Measurements from ENCODE around the gene KLHL36.

The KLHL36 gene

GRCh38 chr16:84677849-84678248 is 29.5 kb downstream of the KLHL36 start:
- TF ChIP-seq ZNF8 (CRISPR knock-in tag; IDR thresholded peaks at IDR 0.05) (no peak), BACH2 (CRISPR knock-in tag; IDR thresholded peaks at IDR 0.05; ENCODE audit: borderline replicate concordance) (no peak), TSHZ2 (CRISPR knock-in tag; IDR thresholded peaks at IDR 0.05) (no peak), CSDC2 (CRISPR knock-in tag; IDR thresholded peaks at IDR 0.05) (no peak), ZC3H10 (CRISPR knock-in tag; IDR thresholded peaks at IDR 0.05) (no peak), ARNTL (CRISPR knock-in tag; IDR thresholded peaks at IDR 0.05; ENCODE audit: borderline replicate concordance, low read depth) (no peak), ZFP30 (CRISPR knock-in tag; IDR thresholded peaks at IDR 0.05) (no peak), ZFP3 (CRISPR knock-in tag; IDR thresholded peaks at IDR 0.05) (no peak), OSR1 (CRISPR knock-in tag; IDR thresholded peaks at IDR 0.05) (no peak), PPARA (CRISPR knock-in tag; IDR thresholded peaks at IDR 0.05; ENCODE audit: borderline replicate concordance) (no peak), GLIS3 (CRISPR knock-in tag; IDR thresholded peaks at IDR 0.05) (no peak), TCF4 (CRISPR knock-in tag; IDR thresholded peaks at IDR 0.05; ENCODE audit: borderline replicate concordance) (no peak), ESRRG (CRISPR knock-in tag; IDR thresholded peaks at IDR 0.05) (no peak), TOX (CRISPR knock-in tag; IDR thresholded peaks at IDR 0.05; ENCODE audit: borderline replicate concordance) (no peak), PATZ1 (CRISPR knock-in tag; IDR thresholded peaks at IDR 0.05; ENCODE audit: borderline replicate concordance) (no peak)
- TF ChIP-seq, protein P1, sequence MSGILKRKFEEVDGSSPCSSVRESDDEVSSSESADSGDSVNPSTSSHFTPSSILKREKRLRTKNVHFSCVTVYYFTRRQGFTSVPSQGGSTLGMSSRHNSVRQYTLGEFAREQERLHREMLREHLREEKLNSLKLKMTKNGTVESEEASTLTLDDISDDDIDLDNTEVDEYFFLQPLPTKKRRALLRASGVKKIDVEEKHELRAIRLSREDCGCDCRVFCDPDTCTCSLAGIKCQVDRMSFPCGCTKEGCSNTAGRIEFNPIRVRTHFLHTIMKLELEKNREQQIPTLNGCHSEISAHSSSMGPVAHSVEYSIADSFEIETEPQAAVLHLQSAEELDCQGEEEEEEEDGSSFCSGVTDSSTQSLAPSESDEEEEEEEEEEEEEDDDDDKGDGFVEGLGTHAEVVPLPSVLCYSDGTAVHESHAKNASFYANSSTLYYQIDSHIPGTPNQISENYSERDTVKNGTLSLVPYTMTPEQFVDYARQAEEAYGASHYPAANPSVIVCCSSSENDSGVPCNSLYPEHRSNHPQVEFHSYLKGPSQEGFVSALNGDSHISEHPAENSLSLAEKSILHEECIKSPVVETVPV (CRISPR knock-in tag; IDR thresholded peaks at IDR 0.05), result no peak
- TF ChIP-seq, protein P2, sequence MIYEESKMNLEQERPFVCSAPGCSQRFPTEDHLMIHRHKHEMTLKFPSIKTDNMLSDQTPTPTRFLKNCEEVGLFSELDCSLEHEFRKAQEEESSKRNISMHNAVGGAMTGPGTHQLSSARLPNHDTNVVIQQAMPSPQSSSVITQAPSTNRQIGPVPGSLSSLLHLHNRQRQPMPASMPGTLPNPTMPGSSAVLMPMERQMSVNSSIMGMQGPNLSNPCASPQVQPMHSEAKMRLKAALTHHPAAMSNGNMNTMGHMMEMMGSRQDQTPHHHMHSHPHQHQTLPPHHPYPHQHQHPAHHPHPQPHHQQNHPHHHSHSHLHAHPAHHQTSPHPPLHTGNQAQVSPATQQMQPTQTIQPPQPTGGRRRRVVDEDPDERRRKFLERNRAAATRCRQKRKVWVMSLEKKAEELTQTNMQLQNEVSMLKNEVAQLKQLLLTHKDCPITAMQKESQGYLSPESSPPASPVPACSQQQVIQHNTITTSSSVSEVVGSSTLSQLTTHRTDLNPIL (CRISPR knock-in tag; IDR thresholded peaks at IDR 0.05; ENCODE audit: low read depth), result no peak
- ATAC-seq, result no peak

DNA sequence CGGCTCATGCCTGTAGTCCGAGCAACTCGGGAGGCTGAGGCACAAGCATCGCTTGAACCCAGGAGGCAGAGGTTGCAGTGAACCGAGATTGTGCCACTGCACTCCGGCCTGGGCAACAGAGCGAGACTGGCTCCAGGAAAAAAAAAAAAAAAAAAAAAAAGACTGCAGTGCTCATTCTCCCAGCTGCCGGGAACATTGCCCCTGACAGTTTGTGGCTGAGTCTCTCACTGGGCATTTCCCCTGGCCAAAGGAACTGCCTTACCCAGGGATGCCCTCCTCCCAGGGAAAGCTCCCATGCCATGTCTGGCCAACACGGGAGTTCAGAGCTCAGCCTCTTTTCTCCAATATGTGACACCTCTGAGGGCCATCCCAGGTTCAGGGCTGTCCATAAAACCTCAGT is 30.2 kb downstream of the KLHL36 start:
- TF ChIP-seq PATZ1 (CRISPR knock-in tag; IDR thresholded peaks at IDR 0.05; ENCODE audit: borderline replicate concordance) (no peak), ZFP3 (CRISPR knock-in tag; IDR thresholded peaks at IDR 0.05) (no peak), ZC3H10 (CRISPR knock-in tag; IDR thresholded peaks at IDR 0.05) (no peak), GLIS3 (CRISPR knock-in tag; IDR thresholded peaks at IDR 0.05) (no peak), TOX (CRISPR knock-in tag; IDR thresholded peaks at IDR 0.05; ENCODE audit: borderline replicate concordance) (no peak)
- TF ChIP-seq, protein P2 (CRISPR knock-in tag; IDR thresholded peaks at IDR 0.05; ENCODE audit: low read depth), result no peak
- TF ChIP-seq, protein P1 (CRISPR knock-in tag; IDR thresholded peaks at IDR 0.05), result no peak
- ATAC-seq, result no peak

Data from SK-N-SH treated with all-trans-retinoic acid at 6 μM for 48 hours (cell line).